SK-N-SH treated with all-trans-retinoic acid at 6 μM for 48 hours (cell line): ENCODE measurements around the gene CEP57L1.
"Not testable (repeated sequence)": the region's sequence is repeated elsewhere in the genome, so short reads cannot be mapped to it uniquely, and the experiment has no call there.

Experiments
- ATAC-seq: fragments of 200-7000 bp; cut with Tn5 transposase; 3 replicates; pipeline ENCODE4 v1.9.1; 2020; ENCODE audit warnings: mild to moderate bottlenecking, moderate library complexity
- ARNTL ChIP-seq: fragments of 450-650 bp; formaldehyde crosslinking; IDR thresholded peaks from 2 replicates; pipeline ENCODE4 v1.5.0; 2020; ENCODE audit warnings: low read depth, mild to moderate bottlenecking, moderate library complexity, borderline replicate concordance
- BACH2 ChIP-seq: fragments of 250-450 bp; sonication (Bioruptor Pico); IDR thresholded peaks from 2 replicates; pipeline ENCODE4 v1.9.0; 2021; ENCODE audit warnings: mild to moderate bottlenecking, borderline replicate concordance
- CREB5 ChIP-seq: fragments of 250-450 bp; sonication (Bioruptor Pico); IDR thresholded peaks from 2 replicates; pipeline ENCODE4 v1.5.1; 2020; ENCODE audit warnings: low read depth, mild to moderate bottlenecking, moderate library complexity
- CSDC2 ChIP-seq: fragments of 250-450 bp; sonication (Bioruptor Pico); IDR thresholded peaks from 2 replicates; pipeline ENCODE4 v1.5.0; 2020; ENCODE audit warnings: mild to moderate bottlenecking, moderate library complexity
- CSRNP3 ChIP-seq: fragments of 250-450 bp; sonication (Bioruptor Pico); IDR thresholded peaks from 2 replicates; pipeline ENCODE4 v1.5.1; 2021; ENCODE audit warnings: mild to moderate bottlenecking, moderate library complexity
- ESRRG ChIP-seq: fragments of 250-450 bp; sonication (Bioruptor Pico); IDR thresholded peaks from 2 replicates; pipeline ENCODE4 v1.6.1; 2021; ENCODE audit warnings: mild to moderate bottlenecking
- GLIS3 ChIP-seq: fragments of 250-450 bp; sonication (Bioruptor Pico); IDR thresholded peaks from 2 replicates; pipeline ENCODE4 v1.5.0; 2020; ENCODE audit warnings: mild to moderate bottlenecking, moderate library complexity
- ISL1 ChIP-seq: fragments of 250-450 bp; sonication (Bioruptor Pico); IDR thresholded peaks from 2 replicates; pipeline ENCODE4 v2.1.2; 2022; ENCODE audit warnings: mild to moderate bottlenecking, moderate library complexity
- OSR1 ChIP-seq: fragments of 250-450 bp; sonication (Bioruptor Pico); IDR thresholded peaks from 2 replicates; pipeline ENCODE4 v1.8.0; 2022; ENCODE audit warnings: moderate library complexity, mild to moderate bottlenecking, inconsistent platforms
- PATZ1 ChIP-seq: fragments of 250-450 bp; sonication (Bioruptor Pico); IDR thresholded peaks from 2 replicates; pipeline ENCODE4 v1.8.0; 2020; ENCODE audit warnings: mild to moderate bottlenecking, moderate library complexity, borderline replicate concordance
- POU6F1 ChIP-seq: fragments of 250-450 bp; sonication (Bioruptor Pico); IDR thresholded peaks from 2 replicates; pipeline ENCODE4 v1.8.0; 2021; ENCODE audit warnings: low read depth, mild to moderate bottlenecking, moderate library complexity, borderline replicate concordance
- PPARA ChIP-seq: fragments of 250-450 bp; sonication (Bioruptor Pico); IDR thresholded peaks from 2 replicates; pipeline ENCODE4 v1.5.0; 2020; ENCODE audit warnings: mild to moderate bottlenecking, borderline replicate concordance
- RARB ChIP-seq: fragments of 250-450 bp; sonication (Bioruptor Pico); IDR thresholded peaks from 2 replicates; pipeline ENCODE4 v1.8.0; 2021; ENCODE audit warnings: mild to moderate bottlenecking, moderate library complexity
- SNAI2 ChIP-seq: fragments of 250-450 bp; sonication (Bioruptor Pico); IDR thresholded peaks from 2 replicates; pipeline ENCODE4 v1.5.0; 2020; ENCODE audit warnings: mild to moderate bottlenecking, moderate library complexity
- TCF4 ChIP-seq: fragments of 250-450 bp; sonication (Bioruptor Pico); IDR thresholded peaks from 2 replicates; pipeline ENCODE4 v1.8.0; 2021; ENCODE audit warnings: mild to moderate bottlenecking, moderate library complexity, borderline replicate concordance
- TOX ChIP-seq: fragments of 250-450 bp; sonication (Bioruptor Pico); IDR thresholded peaks from 2 replicates; pipeline ENCODE4 v1.8.0; 2021; ENCODE audit warnings: mild to moderate bottlenecking, moderate library complexity, borderline replicate concordance
- TSHZ2 ChIP-seq: fragments of 250-450 bp; sonication (Bioruptor Pico); IDR thresholded peaks from 2 replicates; pipeline ENCODE4 v1.5.0; 2020; ENCODE audit warnings: mild to moderate bottlenecking, moderate library complexity
- ZC3H10 ChIP-seq: fragments of 250-450 bp; sonication (Bioruptor Pico); IDR thresholded peaks from 2 replicates; pipeline ENCODE4 v1.5.1; 2021; ENCODE audit warnings: mild to moderate bottlenecking, moderate library complexity
- ZFP3 ChIP-seq: fragments of 250-450 bp; sonication (Bioruptor Pico); IDR thresholded peaks from 2 replicates; pipeline ENCODE4 v1.5.0; 2020; ENCODE audit warnings: mild to moderate bottlenecking, moderate library complexity
- ZNF70 ChIP-seq: fragments of 450-650 bp; formaldehyde crosslinking; IDR thresholded peaks from 2 replicates; pipeline ENCODE4 v1.5.0; 2020; ENCODE audit warnings: mild to moderate bottlenecking, moderate library complexity
- ZNF8 ChIP-seq: fragments of 450-650 bp; formaldehyde crosslinking; IDR thresholded peaks from 2 replicates; pipeline ENCODE4 v1.5.0; 2020; ENCODE audit warnings: mild to moderate bottlenecking, moderate library complexity

CEP57L1 gene

GRCh38 chr6:109105681-109106080 is 10.4 kb downstream of the CEP57L1 start:
- TF ChIP-seq GLIS3 (CRISPR knock-in tag): no peak
- TF ChIP-seq PPARA: no peak
- no peak for TF ChIP-seq ZNF8 (CRISPR knock-in tag)
- no peak for TF ChIP-seq TCF4 (CRISPR knock-in tag)
- TF ChIP-seq TSHZ2 (CRISPR knock-in tag): no peak
- TF ChIP-seq ARNTL (CRISPR knock-in tag): no peak
- TF ChIP-seq ZC3H10 (CRISPR knock-in tag): no peak
- TF ChIP-seq ZNF70: no peak
- TF ChIP-seq CREB5 (CRISPR knock-in tag): no peak
- TF ChIP-seq ISL1 (CRISPR knock-in tag): no peak
- TF ChIP-seq ESRRG (CRISPR knock-in tag): no peak
- TF ChIP-seq CSDC2 (CRISPR knock-in tag): no peak
- TF ChIP-seq CSRNP3 (CRISPR knock-in tag): no peak
- TF ChIP-seq PATZ1 (CRISPR knock-in tag): no peak
- TF ChIP-seq OSR1 (CRISPR knock-in tag): no peak
- no peak for TF ChIP-seq POU6F1 (CRISPR knock-in tag)
- no peak for TF ChIP-seq TOX (CRISPR knock-in tag)
- TF ChIP-seq SNAI2 (CRISPR knock-in tag): no peak
- ATAC-seq: no peak

GRCh38 chr6:109109663-109110062 is 14.4 kb downstream of the CEP57L1 start:
- 0 out of 2 replicates have a peak, but pooled peaks have one; percentile 35 for TF ChIP-seq ZNF8 (CRISPR knock-in tag)
- not testable (repeated sequence) for ATAC-seq

- not testable (repeated sequence) for ATAC-seq
These were observed 17.4 kb downstream of the CEP57L1 start for GRCh38 chr6:109112663-109113062.

- ATAC-seq: no peak
- TF ChIP-seq TSHZ2 (CRISPR knock-in tag) (no peak), GLIS3 (CRISPR knock-in tag) (no peak), ESRRG (CRISPR knock-in tag) (no peak), BACH2 (no peak), ARNTL (CRISPR knock-in tag) (no peak), OSR1 (CRISPR knock-in tag) (no peak), CSDC2 (CRISPR knock-in tag) (no peak), ISL1 (CRISPR knock-in tag) (no peak), ZNF70 (no peak), TOX (CRISPR knock-in tag) (no peak), ZFP3 (CRISPR knock-in tag) (no peak), POU6F1 (CRISPR knock-in tag) (no peak), TCF4 (CRISPR knock-in tag) (no peak), RARB (CRISPR knock-in tag) (no peak), SNAI2 (CRISPR knock-in tag) (no peak)
These were observed 22.2 kb downstream of the CEP57L1 start for GRCh38 chr6:109117346-109118035.
